Islet precursor cell (in vitro differentiated cells): ENCODE measurements around the gene PARP11.
A peak's percentile ranks its signal among the peaks of the same experiment; 100 is the strongest.

Experiments
- DNase-seq: peaks from one replicate; pipeline ENCODE4 v3.0.0-alpha.2; 2018

PARP11 gene, protein sequence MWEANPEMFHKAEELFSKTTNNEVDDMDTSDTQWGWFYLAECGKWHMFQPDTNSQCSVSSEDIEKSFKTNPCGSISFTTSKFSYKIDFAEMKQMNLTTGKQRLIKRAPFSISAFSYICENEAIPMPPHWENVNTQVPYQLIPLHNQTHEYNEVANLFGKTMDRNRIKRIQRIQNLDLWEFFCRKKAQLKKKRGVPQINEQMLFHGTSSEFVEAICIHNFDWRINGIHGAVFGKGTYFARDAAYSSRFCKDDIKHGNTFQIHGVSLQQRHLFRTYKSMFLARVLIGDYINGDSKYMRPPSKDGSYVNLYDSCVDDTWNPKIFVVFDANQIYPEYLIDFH

GRCh38 chr12:3872800-3873636 lies at the start of gene PARP11:
PARP11 (minus strand) TSS chr12:3873399; CDS start chr12:3873229, 170 bp downstream.
- peak; percentile 99 for DNase-seq

- no peak for DNase-seq
These were observed 48.8 kb upstream of the PARP11 start for GRCh38 chr12:3922033-3922432.

DNA sequence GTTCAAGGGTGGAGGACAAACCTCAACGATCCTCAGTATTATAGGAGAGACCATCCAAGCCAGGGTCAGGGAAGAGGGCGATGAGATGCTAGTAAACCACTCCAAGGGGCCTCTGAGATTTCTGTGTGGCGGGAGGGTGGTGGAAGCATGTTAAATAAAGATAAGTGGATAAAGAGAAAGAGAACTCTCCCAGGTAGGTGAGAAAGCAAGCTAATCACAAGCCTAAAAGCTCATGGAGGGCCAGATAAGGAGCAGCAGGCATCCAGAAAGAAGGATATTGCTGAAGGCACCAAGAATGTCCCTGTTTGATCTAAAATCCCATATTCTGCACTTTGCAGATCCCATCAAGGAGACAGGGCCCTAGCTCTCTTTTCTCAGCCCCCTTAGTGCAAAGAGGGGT lies 48.3 kb upstream of the PARP11 start:
- no peak for DNase-seq

- DNase-seq, result no peak
These were observed 47.9 kb upstream of the PARP11 start for GRCh38 chr12:3921151-3921471.

GRCh38 chr12:3920351-3921150 lies 47.4 kb upstream of the PARP11 start:
- DNase-seq, result no peak

GRCh38 chr12:3913278-3913677 lies 40.1 kb upstream of the PARP11 start:
- DNase-seq, result no peak

GRCh38 chr12:3912863-3913262 lies 39.7 kb upstream of the PARP11 start:
- no peak for DNase-seq

- no peak for DNase-seq
These were observed 38.2 kb upstream of the PARP11 start for GRCh38 chr12:3911409-3911808.

DNA sequence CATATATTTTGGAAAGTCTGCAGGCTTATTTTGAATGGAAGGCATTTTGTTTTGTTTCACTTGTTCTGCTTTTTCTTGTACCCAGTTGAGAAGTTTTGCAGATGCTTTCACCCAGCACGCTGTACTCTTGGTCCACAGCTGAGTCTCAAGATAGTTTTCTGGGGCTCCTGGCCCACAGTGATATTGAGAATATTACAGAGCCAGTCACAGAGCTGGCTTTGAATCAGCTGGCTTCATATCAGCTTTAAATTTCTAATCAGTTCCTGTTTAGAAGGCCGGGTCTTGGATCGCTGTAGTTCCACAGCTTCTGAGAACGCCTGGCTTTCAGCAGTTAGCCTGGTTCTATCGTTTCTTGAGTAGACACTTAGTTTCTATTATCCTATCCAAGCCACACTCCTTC lies 32.5 kb upstream of the PARP11 start:
- DNase-seq, result no peak

DNA sequence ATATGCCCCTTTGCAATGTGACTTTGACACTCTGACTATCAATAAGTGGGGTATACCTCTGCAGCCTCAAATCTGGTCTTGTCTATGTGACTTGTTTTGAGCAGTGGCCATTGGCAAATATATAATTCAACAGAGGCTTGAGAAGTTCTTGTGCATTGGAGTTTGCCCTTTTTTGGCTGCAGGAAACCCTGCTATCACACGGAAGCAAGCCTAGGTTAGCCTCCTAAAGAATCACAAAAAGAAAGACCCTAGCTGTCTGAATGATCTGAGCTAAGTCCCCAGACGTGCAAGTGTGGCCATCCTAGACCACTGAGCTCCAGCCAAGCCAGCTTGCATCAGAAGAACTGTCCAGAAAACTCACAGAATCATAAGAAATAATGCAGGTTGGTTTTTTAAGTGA lies 31.8 kb upstream of the PARP11 start:
- no peak for DNase-seq

- DNase-seq, result no peak
These were observed 29.7 kb upstream of the PARP11 start for GRCh38 chr12:3902921-3903320.

- no peak for DNase-seq
These were observed 27.9 kb upstream of the PARP11 start for GRCh38 chr12:3901116-3901515.

DNA sequence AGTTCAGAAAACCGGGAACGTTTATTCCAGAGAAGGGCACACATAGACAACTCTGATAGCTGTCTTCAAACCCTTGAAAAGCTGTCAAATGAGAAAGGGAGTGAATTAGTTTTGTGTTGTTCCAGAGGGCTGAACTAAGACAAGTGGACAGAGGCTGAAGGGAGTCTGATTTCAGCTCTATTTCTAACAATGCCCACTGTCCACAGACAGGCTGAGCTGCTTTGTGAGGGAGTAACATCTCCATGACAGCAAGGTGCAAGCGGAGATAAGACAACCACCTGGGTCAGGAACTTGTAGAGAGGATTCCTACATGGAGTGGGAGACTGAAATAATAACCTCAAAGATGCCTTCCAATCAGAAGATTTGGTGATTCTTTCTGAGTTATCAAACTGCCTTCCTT lies 25.6 kb upstream of the PARP11 start:
- DNase-seq, result no peak

DNA sequence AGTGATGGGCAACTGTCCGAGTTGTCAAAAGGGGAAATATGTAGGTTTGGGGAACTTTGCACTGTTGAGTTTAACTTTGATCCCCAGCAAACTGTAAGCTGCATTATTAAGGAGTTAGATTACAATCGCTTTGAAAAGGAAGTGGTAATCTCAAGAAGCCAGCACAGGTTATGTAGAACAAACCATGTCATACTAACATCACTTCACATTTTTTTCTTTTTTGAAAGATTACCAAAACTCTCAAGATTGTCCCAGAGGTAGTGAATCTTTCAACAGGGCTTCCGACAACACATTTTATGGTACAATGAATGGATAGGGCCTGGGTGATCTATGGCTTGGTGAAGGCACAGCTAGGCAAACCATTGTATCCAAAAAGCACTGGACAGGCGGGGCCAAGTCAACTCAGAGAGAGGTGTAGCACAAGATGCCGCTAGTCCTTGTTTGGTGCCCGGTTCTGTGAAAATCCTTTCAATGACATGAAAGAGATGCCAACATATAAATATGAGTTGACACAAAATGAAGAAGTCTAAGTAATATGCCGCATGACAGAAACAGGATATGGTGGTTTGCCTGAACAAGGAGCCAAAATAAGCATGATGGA lies 24.3 kb upstream of the PARP11 start:
- no peak for DNase-seq

DNA sequence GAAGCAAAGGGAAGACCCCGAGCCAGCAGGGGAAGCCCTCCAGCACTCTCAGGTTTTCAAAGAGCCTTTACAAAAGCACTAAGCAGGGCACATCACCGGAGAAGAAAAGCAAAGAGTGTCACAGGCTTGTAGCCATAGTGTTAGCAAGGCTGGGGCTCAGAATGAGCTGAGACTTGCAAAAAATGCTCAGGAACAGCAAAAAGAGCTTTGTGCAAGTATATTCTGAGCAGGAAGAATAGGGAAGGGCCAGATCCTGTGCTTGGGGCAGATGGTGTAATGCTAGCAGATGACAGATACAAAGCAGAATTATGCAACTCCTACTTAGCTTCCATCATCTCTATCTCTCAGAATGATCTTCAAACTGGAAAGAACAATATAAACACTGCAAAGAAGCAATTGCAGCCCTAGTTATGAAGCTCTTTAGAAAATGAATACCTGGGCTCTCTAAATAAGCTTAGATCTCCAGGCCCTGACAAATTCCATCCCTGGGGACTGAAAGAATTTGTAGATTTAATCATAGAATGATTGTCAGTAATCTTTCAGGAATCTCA lies 23.7 kb upstream of the PARP11 start:
- peak; percentile 57 for DNase-seq

GRCh38 chr12:3896356-3896755 lies 23.2 kb upstream of the PARP11 start:
- no peak for DNase-seq

GRCh38 chr12:3892631-3893030 lies 19.4 kb upstream of the PARP11 start:
- no peak for DNase-seq

- no peak for DNase-seq
These were observed 18.0 kb upstream of the PARP11 start for GRCh38 chr12:3891201-3891600.

GRCh38 chr12:3888659-3889058 lies 15.5 kb upstream of the PARP11 start:
- DNase-seq, result no peak

DNA sequence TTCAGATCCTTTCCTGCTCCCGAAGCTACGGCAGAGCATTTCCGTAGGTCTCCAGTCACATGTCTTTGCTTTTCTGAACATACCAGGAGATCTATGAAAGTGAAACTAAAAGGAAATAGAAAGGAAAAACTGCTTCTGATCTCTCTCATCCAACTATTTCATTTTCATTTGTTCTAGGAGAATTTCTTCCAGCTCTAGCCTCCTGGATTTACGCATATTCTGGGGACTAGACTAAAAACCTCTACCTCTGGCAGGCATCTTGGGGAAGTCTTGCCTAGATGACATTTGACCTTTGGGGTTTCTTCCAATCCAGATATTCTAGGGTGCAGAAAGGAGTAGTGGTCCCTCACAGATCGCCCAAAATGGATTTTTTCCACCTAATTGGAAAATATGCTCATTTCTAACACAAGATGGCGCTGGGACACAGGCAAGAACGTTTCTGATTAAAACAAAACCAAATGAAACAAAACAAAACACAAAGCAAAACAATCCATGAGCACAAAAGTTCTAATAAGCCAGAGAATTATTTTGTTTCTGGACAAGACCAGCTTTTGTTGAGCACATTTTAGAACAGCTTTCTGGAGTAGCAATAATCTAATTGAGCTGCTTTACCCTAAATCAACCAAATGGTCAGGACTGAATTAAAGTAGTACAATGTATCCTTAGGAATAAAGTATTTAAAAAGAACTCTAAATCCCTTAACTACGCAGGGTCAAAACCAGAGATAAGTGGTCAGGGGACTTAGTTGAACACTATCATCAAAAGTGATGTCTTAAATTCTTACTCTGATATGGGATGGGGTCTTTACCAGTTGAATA lies 12.3 kb upstream of the PARP11 start:
- DNase-seq, result no peak

- DNase-seq, result no peak
These were observed 11.5 kb upstream of the PARP11 start for GRCh38 chr12:3884671-3885070.
